Umbilical cord (tissue), 2 donors: ENCODE measurements around the gene LARGE1. TPM values are rescaled to one million over a fixed set of nuclear protein-coding genes. Genes with fewer than 3 reads are reported as not detected.

Source experiments
- DNase-seq: peaks from one replicate; pipeline ENCODE4 v3.0.0-alpha.2; 2015; ENCODE audit warnings: low spot score
- total RNA-seq: library from RNA; depleted of rRNA; stranded (reverse); fragments of >200 nt; gene quantifications from one replicate; pipeline ENCODE4 v1.2.3, GENCODE V29; 2014; ENCODE audit warnings: low replicate concordance; ENCODE audit not compliant: insufficient read depth

The LARGE1 gene
- total RNA-seq, 1 donor from 2014 or later, result 32.5 TPM

DNA sequence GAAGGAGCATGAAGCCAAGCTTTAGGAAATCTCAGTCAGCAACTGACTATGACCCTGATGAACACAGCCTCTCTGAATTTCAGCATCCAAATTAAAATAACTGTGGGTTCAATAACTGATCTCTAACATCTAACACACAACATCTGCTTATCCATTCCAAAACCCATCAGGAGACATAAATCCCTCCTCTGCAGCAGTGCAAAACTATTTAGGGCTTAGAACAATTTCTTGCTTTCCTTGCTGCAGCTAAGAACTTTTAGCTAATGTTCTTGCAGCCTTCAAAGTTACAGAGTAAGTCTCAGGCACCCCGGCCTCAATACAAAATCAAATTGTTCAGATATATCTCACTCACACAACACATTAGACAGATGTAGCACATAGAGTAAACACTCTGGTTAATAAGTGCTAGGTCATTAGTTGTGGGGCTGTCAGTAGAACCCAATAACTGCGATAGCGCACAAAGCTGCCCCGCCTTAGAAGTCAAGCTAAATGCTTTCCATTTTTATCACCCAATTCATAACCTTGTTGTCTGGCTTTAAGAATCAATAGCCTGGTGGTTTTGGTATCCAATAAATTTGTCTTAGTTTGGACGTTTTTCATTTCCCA is 139.6 kb downstream of the LARGE1 start:
- no peak for DNase-seq

DNA sequence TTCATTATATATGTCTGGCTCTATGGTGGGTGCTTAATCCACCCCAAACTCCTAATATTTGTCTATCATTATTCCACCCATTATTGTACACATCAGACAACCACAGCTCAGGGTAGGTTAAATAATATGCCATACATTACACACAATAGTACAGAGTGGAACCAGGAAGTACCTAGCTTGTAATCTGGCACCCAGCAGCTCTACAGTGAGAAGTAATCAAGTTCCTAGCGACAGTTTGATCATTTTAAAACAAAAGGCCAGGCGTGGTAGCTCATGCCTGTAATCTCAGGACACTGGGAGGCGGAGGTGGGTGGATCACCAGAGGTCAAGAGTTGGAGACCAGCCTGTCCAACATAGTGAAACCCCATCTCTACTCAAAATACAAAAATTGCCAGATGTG is 141.0 kb downstream of the LARGE1 start:
- DNase-seq, result no peak

DNA sequence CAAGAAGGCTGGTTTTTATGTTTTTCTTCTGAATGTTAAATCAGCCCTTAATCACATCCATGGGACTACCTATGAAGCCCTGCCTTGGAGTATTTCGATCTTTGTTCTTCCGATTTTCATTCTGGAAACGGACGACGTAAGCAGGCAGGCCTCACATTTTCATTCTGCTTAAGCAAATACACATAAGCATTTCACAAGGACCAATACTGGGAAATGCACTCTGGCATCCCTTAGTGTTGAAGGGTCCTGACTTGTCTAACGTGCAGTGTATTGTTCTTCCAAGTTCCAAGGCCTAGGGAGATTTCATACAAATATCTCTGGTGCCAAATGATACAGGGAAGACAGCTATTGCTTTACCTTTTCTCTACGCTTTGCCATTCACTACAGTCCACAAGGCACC is 143.8 kb downstream of the LARGE1 start:
- DNase-seq, result no peak

DNA sequence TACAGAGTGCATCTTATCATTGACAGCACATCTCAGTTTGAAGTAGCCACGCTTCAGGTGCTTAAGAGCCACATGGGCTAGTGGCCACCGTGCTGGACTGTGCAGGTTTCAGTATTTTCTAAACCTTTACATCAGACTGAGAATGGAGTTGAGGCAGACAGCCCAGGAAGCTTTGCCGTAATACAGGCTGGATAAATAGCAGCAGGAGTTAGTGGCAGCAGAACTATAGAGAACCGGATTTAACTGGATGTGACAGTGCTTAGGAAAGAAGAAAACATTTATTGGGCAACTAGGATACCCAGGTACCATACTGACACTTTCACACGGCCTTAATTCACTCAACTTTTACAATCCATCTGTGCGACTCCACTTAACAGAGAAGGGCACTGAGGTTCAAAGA is 145.5 kb downstream of the LARGE1 start:
- no peak for DNase-seq

DNA sequence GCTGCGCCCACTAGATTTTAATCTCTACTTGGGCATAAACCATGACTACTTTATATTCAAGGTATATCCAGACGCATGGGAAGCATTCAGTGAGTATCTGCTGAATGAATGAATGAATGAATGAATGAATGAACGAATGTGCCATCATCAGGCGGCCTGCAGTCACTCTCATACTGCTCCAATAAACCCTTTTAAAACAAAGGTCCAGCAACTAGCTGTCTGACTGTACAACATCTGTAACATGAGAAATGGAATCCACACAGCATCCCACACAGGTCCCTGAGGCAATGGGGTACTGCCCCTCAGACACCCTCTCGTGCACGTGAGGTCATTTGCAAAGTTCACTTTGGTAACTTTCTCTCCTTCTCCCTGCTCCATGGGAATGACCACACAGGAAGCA is 147.5 kb downstream of the LARGE1 start:
- DNase-seq, result no peak

DNA sequence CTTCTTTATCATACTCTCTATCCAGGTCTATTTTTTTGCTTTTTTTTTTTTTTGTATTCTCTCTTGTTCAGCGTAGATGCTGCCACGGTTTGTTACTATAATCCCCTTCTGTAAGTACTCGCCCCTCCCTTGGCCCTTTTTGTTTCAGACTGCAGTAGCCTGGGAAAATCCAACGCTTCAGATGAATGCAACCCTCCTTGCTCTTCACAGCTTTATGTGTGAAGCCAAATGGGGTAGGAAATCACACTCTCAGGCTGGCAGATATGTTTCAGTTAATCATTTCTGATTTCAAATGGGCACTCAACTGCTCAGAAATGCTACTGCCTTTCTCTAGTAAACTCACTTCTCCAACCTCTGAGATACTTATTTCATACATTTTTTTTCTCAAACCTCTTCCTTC is 149.1 kb downstream of the LARGE1 start:
- DNase-seq, result no peak

DNA sequence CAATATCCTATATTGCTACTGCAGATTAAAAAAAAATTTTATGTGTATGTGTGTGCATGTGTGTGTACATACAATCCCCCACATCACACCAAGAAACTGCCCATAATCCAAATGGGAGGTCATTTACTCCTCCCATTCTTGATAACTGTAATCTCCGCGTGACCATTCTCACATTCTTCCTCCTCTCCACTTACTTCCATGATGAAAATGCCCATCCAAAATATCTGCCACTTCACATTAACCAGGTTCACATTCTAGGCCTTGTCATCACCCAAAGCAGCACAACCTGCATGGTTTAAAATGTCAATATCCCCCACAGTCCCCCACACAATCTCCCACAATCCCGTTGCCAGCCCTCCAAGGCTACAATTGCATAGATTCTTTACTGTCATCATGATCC is 149.6 kb downstream of the LARGE1 start:
- no peak for DNase-seq

DNA sequence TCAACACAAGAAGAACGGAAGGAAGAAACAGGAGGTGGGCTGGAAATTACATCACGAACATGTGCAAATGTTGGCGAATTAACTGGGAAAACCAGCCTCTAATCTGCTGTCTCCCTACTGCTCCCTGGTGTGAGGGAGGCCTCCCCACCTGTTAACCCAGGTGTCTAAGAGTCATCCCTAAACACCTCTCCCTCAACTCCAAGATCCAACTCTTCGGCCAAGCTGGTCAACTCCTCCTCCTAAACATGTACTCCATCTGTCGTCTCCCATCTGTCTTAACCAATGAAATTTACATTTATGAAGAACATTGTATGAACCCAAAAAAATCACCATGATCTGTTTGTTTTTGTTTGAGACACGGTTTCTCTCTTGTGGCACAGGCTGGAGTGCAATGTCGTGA is 154.2 kb downstream of the LARGE1 start:
- no peak for DNase-seq

DNA sequence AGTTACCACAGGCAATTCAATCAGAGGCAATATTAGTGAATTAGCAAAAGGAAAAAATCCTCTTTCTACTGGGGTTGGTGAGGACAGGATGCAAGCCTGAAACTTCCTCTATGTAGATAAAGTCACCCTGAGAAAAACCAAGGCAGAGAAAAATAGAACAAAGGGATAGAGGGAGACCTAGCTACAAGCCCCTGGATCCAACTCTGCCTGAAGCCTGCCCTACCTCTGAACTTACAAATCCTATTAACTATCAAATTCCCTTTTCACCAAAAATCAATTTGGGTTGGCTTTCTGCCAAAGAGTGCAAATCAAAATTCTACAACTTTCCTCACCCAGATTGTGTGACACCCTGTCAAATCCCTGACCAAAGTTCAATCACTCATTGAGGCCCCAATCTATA is 161.3 kb downstream of the LARGE1 start:
- DNase-seq, result no peak

DNA sequence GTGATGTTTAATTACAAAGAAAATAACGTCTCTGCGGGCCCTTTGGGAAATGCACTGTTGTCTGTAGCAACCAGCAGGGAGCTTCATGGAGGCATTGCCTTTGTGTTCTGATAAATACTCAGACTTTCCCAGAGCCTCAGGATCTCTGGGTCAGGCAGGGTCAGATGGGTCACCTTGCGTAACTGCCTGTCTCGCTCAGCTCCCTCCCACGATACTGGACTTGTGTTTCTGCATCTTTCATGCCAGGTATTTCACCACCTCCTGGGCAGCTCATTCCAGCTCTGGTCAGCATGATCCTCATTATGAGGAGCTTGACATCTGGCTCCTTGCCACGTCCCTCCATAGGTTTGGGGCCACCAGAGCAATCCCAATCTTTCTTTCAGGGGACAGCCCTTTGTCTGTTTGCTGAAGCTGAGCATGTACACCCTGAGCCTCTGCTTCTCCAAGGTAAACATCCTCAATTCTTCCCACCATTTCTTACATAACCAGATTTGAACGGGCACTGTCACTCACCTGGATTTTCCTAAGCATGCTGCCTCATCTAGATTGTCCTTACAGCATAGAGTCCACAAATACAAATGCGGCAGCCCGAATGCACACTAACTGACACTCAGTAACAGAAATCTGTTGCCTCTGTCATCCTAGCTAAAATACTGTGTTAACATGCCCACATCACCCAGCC is 162.3 kb downstream of the LARGE1 start:
- no peak for DNase-seq

DNA sequence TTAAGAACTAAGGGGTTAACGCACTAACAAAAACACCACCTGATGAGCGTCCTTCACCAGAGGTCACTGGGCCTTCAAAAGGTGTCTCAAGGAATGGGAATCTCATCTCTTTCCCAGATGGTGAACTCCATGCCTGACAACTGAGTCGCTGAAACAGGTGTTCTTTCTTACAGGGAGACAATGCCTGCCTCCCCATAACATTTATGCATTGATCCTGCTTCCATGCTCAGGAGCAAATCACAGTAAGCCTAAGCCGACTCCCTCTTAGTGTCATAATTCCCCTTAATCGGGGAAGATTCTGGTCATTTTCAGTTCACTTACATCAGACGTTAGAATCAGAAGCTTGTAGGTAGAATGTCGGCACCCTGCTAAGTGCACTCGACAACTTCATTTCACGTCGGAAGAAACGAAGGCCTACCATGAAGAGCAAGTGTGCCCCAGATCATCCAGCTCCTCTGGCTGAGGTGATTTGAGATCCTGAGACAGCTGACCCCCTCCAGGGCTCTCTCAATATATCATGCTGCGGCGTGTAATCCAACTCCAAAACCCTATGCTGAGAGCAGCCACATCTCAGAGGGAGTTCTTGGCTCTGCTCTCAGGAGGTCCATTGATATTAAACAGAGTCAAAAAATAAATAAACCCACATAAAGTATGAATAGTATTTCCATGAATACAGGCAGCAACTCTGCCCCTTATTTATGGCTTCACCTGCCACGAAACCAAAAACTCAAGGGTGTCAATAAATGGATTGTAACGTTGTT is 163.1 kb downstream of the LARGE1 start:
- no peak for DNase-seq

DNA sequence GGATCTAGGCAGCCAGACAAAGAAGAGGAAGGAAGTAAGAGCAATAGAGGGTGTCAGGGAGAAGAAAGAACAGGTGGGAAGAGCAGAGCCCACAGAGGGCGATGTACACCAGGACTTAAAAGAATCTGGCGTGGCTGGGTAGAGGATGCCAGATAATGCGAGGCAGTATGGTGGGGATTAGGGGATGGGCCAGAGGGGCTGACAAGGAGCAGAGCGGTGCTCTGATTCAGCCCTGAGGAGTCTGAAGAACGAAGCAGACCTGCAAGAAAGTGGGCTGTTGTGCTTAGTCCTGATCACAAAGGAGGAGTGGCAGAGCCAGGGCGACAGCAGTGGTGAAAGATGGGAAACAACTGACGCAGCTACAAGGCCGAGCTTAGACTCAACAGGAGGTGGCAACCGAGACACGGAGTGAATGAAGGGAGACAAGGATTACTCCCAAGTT is 163.7 kb downstream of the LARGE1 start:
- no peak for DNase-seq

DNA sequence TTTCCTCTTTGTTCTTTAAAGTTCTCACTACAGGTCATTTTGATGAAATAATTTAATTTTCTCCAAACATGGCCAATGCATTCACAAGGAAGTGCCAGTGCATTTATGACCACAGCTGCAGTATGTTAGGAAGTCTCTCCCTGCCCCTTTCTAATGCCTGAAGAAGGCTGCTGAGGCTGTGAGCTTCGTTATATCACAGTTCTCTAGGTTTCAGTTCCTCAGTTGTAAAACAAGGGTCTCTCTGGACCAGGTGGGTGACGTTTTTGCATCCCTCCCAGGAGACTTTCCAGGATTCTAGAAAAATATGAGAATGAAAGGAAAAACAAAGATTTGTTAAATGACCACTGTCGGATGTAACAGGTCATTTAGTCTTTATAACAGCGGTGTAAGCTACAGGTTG is 171.6 kb downstream of the LARGE1 start:
- DNase-seq, result no peak

DNA sequence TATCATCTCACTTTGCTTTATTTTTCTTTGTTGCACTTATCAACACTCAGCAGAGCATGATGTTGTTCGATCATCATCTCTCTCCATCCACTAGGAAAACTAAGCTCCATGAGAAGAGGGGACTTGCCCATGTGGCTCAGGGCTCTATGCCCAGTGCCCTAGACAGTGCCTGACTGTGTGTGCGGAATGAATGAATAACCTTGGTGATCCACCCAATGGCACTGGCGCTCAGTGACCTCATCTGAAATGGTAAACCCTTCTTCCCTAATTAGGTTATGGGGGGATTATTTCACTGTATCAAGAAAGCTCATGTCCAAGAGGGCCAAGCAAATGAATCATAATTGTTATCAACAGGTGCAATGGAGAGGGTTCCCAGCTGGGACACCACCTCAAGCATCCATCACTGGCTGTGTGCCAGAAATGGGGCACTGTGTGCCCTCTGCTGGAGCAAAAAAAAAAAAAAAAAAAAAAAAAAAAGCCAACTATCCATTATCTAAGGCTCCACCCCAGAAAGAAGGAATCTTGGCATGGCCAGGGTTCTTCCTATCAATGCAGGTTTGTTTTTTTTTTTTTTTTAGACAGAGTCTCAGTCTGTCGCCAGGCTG is 172.6 kb downstream of the LARGE1 start:
- DNase-seq, result no peak

DNA sequence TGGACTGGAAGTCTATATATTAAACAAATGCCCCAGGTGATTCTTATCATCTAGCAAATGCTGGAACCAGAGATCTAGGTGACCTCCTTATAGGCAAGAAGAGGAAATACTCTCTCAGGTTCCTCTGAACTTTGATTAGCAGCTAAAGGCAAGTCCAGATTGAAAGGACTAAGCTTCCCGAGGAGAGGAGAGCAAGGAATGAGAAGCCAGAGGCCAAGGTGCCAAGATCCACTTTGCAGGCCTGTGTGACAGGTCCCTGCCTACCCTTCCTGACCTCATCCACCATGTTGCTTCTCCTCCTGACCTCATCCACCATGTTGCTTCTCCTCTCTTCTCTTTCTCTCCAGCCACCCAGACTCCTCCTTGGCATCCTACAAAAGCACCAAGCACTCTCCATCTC is 173.2 kb downstream of the LARGE1 start:
- DNase-seq, result no peak

DNA sequence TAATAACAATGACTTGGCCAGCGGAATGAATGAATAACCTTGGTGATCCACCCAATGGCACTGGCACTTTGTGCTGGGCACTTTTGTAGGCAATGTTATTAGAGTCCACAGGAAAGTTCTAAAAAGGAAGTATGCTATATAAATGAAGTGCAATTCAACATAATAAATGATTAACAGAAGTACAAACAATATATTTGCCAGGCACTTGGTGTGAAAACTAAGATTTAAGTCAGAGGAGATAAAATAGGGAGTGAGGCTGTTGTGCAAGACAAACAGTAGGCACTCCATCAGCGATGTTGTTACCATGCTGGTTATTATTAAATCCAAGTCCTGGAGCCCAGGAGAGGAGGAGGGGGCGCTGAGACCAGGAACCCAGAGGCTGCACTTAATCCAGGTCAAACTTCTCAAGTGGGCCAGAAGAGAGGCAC is 173.8 kb downstream of the LARGE1 start:
- no peak for DNase-seq

DNA sequence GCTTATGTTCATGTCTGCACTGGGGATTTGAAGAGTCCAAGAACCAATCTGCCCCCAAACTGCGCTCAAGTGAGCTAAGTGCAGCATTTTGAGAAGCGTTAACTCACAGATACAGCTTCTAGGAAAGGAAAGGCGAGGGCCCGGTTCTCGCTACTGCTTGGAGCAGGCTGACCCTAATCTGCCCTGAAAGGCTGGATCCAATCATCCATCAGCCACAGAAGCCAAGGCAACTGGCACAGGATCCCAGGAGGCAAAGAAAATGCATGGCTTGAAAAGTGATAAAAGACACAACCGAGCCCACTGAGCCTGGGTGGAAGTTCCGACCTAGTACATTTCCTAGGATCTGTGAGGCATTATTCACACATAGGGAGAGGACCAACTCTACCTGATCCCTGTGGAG is 174.8 kb downstream of the LARGE1 start:
- no peak for DNase-seq

DNA sequence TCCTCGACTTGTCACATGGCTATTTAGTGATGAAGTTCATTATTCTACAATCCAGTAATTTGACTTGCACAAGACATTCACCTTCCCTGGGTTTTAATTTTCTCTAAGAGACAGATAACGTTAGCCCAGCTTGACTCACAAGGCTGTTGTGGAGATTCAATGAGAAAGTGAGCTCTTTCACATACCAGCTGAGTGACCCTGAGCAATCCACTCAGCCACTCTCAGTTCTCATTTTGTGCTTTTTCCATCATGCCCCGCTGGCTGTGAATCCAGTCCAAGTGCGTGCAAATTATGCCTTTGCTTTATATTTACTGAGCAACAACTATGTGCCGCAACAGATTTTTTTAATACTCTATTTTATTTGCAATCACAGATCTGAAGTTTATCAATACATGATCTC is 176.5 kb downstream of the LARGE1 start:
- no peak for DNase-seq

DNA sequence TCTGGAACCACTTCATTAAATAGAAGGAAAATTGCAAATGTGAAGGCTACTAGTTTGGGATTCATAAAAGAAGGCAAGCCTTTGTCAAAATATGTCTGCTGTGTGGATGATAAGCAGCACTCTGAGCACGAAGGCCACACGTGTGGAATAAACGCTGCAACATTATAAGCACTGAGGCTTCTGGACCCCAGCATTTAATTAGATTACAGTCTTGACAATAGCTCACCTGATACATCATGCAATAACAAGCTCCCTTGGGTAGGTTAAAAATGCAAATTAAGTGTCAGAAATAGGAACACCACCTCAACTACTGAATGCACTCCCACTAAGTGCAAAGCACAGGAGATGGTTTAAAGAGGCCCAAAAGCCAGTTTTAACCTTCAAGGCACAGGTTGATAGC is 179.3 kb downstream of the LARGE1 start:
- DNase-seq, result no peak

DNA sequence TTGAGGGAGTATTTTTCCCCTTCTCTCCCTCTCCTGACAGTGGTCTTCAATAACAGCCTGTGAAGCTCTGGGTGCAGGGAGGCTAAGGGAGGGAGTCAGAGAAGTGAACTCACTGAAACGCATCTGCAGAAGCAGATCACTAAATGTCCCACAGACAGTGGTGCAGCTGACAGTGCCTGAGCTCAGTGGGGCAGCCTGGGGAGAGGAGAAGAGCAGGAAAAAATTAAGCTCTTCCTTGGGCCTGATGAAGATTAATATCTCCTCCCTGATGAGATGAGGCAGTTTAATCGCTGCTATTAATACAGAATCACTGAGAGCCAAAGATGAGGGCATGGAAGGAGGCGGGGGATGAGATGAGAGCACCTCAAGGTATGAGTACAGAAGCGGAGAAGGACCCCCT is 180.8 kb downstream of the LARGE1 start:
- no peak for DNase-seq

DNA sequence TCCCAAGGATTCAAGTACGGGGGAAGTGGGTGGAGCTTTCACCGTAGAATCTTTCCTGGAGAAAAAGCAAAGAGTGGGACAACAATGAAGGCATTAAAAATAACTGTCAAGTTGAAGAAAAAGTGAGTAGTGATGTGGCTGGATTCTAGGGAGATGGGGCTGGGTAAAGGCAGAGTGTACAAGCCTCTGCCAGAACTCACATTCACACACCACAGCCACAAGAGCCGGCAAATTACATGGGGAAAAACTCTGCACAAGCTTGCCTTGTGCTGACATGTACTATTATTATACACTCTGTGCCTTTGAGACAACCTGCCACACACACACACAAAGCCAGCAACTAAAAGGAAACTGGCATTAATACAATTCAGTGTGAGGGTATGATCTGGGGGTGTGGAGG is 182.6 kb downstream of the LARGE1 start:
- DNase-seq, result no peak

DNA sequence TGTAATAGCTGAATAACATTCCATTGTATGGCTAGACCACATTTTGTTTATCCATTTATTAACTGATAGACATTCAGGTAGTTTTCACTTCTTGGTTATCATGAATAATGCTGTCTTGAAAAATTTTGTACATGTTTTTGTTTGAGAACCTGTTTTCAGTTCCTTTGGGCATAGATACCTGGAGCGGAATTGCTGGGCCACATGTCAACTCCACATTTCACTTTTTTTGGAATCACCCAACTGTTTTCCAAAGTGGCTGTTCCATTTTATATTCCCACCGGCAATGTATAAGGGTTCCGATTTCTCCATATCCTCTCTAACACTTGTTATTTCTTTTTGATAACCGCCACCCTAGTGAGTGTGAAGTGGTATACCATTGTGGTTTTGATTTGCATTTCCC is 184.3 kb downstream of the LARGE1 start:
- DNase-seq, result no peak

DNA sequence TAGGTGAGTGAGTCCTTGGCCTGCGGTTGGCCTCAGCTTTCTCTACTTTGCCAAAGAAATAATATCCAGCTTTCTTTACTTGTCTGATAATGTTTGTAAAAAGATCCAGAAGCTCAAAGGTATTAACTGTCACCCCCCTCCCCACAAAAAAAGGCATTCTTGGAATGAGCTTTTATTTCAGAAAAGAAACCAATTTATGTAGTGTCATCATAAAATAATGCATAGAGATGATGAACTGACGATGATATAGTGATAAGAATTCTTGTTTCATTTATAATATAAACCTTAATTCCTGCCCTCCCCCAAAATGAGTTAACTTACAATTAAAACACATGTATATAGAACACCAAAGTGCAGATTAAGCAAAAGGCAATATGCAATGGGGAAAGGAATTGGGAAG is 191.4 kb downstream of the LARGE1 start:
- DNase-seq, result no peak
